Activated CD8-positive, alpha-beta memory T cell treated with anti-CD3 and anti-CD28 coated beads for 4 hours (primary cell): Measurements from ENCODE around the gene MOB3B.
"Not testable (repeated sequence)": the region's sequence is repeated elsewhere in the genome, so short reads cannot be mapped to it uniquely, and the experiment has no call there.

ENCODE experiments used
- DNase-seq, 2 donors: peaks; one replicate each; pipeline ENCODE4 v3.0.0-alpha.2; 2020; ENCODE audit warnings: low read depth in 2 of 2

Gene MOB3B

GRCh38 chr9:27475057-27475595 is 54.5 kb downstream of the MOB3B start:
- DNase-seq = no peak

GRCh38 chr9:27474305-27474704 is 55.3 kb downstream of the MOB3B start:
- no peak for DNase-seq

DNA sequence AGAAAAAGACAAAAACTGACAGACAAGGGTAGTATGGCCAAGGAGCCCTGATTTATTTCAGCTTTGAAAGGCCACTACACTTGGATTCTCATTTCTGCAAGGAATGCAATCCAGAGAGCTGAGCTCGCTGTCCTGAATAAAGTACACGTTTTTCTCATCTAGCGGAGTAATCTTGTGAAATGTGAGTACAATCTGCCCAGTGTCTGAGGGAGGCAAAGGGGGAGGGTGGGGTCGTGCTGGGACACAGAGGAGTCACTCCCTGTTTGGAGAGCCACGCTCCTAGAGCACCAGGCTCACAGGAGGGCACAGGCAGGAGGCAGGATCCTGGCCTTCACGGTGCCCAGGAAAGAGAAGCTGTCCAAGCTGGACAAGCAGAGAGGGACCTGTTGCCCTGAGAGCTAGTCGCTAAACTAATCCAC is 56.5 kb downstream of the MOB3B start:
- DNase-seq = no peak

GRCh38 chr9:27472195-27472594 is 57.4 kb downstream of the MOB3B start:
- DNase-seq = no peak

DNA sequence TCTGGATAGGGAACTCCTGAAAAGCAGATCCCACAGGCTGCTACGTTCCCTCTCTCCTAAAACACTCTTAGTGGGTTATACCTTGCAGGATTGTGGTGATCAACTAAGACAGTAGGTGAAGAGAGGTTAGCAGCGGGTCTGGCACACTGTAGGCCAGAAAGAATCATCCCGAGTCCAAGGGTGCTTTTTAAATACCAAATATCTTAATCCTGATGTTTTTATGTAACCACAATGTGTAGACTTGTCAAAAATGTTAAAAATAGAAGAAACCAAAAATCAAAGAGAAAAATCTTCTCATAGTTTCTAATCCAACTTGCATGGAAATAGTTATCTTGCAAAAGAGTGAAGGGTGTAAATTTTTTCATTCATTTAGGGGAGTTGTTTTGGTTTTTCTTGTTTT is 57.8 kb downstream of the MOB3B start:
- no peak for DNase-seq

GRCh38 chr9:27471366-27471765 is 58.2 kb downstream of the MOB3B start:
- no peak for DNase-seq

DNA sequence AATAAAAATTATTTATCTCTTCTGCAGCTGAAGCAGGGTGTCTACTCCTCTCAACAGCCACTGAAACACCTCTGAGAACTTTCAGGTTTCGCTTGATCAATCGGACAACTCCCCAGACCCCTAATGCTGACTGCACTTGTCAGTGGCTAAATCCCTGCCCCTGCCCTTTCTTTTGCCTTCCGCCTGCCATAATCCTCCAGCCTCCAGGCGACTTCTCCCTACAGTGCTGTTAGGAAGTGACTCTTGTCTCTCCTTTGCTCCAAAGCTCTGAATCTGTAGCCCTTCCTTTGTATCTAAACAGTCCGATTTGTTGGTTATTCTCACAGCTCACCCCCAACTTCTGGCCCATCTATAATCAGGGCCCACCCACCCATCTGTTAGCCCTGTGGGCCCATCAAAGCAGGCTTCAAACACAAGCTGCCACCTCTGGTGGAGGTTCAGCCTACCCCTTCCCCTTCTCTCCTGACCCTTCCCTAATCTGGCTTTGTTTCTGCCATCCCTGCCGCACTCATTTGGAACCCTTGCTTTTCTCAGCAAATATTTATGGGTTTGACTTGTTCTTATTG is 59.2 kb downstream of the MOB3B start:
- no peak for DNase-seq

DNA sequence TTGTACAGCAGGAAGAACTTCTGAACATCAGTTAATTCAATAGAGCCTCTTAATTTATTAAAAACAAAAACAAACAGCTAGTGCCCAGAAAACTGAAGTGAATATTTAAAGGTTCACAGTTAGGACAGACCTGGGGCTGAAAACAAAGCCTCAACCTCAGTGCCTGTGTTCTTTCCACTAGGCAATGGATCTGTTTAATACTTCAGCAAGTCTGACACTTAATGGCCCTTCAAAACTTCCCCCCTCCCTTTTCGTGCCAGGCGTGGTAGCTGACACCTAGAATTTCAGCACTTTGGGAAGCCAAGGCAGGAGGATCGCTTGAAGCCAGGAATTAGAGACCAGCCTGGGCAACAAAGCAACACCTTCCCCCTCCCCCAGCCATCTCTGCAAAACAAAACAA is 60.1 kb downstream of the MOB3B start:
- DNase-seq = no peak

DNA sequence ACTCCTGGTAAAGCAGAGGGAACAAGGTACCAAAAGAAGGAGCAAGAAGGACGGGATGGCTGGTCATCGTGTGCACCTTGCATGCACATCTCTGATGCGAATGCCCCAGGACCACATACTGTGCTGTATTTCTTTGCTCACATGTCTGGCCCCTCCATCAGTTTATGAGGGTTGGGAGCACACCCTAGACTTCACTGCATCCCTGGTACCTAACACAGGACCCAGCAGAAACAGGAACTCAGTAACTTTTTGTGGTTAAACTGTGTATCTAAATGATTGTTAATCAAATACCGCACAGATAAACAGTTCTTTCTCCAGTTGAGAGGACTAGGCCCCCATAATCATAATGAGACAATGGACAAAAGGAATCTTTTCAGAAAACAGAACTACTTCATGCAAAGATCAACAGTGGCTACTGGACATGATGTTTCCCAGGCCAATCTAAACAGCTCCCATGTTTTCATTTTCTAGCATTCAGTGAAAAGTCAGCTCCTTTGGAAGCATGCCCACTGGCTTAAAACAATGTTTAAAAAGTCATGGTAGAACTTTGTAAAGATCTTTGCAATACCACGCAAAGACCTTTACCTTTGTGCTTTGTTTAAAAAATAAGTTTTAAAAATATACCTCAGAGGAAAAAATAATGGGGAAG is 61.0 kb downstream of the MOB3B start:
- DNase-seq = no peak

GRCh38 chr9:27468000-27468399 is 61.6 kb downstream of the MOB3B start:
- no peak for DNase-seq

DNA sequence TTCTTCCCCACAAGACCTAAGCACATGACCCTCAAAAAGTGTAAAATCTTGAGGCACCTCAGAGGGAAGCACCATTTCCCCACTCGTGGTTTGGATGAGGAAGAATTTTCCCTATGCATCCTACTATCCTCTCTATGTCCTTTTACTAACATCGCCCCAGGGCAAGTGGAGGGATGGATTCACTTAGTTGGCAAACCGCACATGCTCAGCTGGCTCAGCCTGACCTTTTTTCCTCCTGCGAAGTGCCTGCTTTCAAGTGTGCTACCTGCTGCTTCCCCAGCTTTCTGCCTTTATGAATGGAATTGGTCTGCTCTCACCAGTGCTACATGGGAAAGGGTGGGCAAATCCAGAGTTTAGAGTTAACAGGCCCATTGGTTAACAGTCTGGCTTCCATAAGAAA is 62.1 kb downstream of the MOB3B start:
- no peak for DNase-seq

DNA sequence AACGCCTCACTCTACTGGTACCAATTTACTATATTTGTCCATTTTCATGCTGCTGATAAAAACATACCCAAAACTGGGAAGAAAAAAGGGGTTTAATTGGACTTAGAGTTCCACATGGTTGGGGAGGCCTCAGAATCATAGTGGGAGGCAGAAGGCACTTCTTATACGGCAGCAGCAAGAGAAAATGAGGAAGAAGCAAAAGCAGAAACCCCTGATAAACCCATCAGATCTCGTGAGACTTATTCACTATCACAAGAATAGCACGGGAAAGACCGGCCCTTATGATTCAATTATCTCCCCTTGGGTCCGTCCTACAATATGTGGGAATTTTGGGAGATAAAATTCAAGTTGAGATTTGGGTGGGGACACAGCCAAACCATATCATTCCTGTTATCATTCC is 63.1 kb downstream of the MOB3B start:
- DNase-seq = not testable (repeated sequence)

DNA sequence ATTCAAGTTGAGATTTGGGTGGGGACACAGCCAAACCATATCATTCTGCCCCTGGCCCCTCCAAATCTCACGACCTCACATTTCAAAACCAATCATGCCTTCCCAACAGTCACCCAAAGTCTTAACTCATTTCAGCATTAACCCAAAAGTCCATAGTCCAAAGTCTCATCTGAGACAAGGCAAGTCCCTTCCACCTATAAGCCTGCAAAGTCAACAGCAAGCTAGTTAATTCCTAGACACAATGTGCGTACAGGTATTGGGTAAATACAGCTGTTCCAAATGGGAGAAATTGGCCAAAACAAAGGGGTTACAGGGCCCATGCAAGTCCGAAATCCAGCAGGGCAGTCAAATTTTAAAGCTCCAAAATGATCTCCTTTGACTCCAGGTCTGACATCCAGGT is 64.7 kb downstream of the MOB3B start:
- DNase-seq = not testable (repeated sequence)

DNA sequence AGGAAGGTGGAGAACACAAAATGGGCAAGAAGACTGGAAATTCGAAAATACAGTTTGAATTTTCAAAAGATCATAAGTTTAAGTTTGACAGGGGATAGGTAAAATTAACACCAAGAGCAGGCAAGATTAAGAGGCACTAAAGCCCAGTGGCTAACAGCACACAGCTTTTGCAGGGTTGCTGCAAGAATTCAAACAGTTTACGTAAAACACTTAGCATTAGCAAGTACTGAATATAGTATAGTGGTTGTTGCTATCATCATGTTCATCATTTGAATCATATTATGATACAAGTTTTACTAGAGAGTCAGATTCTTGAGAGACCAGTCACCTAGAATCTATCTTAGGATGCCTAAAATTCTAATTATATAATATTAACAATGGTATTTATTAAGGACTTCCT is 66.8 kb downstream of the MOB3B start:
- DNase-seq = no peak

DNA sequence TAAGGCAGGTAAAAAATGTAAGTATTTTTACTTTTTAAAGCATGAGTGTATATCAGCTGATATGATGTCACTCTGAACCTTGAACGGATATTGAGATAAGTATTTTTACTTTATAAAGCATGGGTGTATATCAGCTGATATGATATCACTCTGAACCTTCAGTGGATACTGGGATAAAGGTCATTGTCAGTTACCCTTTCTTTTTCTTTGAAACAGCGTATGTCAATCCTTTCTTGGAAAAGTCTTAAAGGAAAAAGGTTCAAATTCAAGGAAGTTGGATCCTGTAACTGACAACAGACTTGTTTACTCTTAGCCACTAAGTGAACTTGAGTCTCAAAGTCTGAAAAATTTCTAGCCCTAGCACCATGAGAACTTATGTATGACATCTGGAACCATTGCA is 67.2 kb downstream of the MOB3B start:
- DNase-seq = no peak

- DNase-seq = no peak
Observed at GRCh38 chr9:27460226-27461023, 69.2 kb downstream of the MOB3B start.

- no peak for DNase-seq
Observed at GRCh38 chr9:27457445-27457844, 72.2 kb downstream of the MOB3B start.

DNA sequence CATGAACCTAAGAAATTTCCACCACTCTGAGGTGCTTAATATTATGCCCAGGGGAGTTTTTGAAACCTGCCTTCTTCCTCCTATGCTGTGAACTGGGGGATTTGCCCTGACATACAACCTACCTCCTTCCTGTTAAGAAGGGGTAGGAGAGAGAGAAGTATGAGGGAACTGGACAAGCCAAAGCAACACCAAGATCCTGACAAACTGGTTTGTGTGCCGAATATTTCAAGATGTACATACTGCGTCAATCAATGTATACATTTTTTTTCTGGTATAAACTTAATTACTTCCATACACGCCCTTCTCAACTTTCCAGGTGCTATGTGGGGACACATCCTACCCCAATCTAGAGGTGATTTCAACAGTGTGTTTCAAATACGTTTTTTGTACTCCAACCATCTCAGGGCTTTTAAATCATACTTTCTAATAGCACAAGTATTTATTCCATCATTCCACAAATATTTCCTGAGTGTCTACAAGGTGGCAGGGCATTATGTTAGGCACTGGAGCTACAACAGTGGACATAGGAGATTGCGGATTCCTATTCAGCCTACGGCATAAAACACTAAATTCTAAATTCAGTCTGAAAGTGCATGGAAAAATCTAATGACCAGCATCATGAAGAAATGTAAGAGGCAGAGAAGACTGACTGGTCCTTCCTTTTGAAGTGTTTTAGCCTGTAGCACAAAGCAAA is 75.6 kb downstream of the MOB3B start:
- DNase-seq = no peak

GRCh38 chr9:27451207-27451797 is 78.3 kb downstream of the MOB3B start:
- DNase-seq = no peak

DNA sequence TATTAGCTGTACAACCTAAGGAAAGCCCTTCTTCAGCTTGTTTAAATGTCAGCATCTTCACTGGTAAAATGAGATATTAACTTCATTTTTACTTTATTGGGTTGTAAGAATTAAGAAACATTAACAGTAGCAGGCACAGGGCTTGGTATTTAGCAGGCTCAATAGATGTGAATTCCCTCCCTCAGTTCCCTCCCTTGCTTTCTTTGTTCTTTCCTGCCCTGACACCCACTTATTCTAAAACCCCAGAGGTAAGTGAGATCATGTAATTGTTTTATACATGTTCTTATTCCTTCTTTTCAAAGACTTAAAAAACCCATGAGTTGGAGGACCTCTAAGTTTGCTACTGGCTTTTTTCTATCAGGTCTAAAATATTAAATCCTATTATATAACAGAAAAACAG is 78.9 kb downstream of the MOB3B start:
- DNase-seq = no peak

GRCh38 chr9:27448356-27448755 is 81.3 kb downstream of the MOB3B start:
- DNase-seq = not testable (repeated sequence)
